Karpas-422 (cell line): ENCODE data around the gene AMOTL1. TPM values are rescaled to one million over a fixed set of nuclear protein-coding genes. Genes with fewer than 3 reads are reported as not detected.

Experiments used
- DNase-seq: peaks from one replicate; pipeline ENCODE4 v3.0.0-alpha.2; 2015
- H2AFZ ChIP-seq: fragments of 200-600 bp; sonication (generic); 2 replicates; pipeline ENCODE4 v1.6.1; 2014; ENCODE audit warnings: antibody characterized with exemption, low read length, mixed read lengths
- H3K27ac ChIP-seq: fragments of 200-600 bp; sonication (generic); 2 replicates; pipeline ENCODE4 v1.5.1; 2014; ENCODE audit warnings: mild to moderate bottlenecking, low read length, moderate library complexity
- H3K27me3 ChIP-seq: fragments of 200-600 bp; sonication (generic); 2 replicates; pipeline ENCODE4 v1.6.1; 2014; ENCODE audit warnings: low read length, mixed read lengths
- H3K36me3 ChIP-seq: fragments of 200-600 bp; sonication (generic); 2 replicates; pipeline ENCODE4 v1.6.1; 2014; ENCODE audit warnings: low read length, mixed read lengths; ENCODE audit not compliant: insufficient read depth
- H3K4me1 ChIP-seq: fragments of 200-600 bp; sonication (generic); 2 replicates; pipeline ENCODE4 v1.6.1; 2014; ENCODE audit warnings: mild to moderate bottlenecking, low read length, mixed read lengths
- H3K4me2 ChIP-seq: fragments of 200-600 bp; sonication (generic); 2 replicates; pipeline ENCODE4 v1.6.1; 2014; ENCODE audit warnings: low read length, low read depth, mild to moderate bottlenecking; ENCODE audit not compliant: poor library complexity, severe bottlenecking
- H3K4me3 ChIP-seq: fragments of 200-600 bp; sonication (generic); 2 replicates; pipeline ENCODE4 v1.5.1; 2014; ENCODE audit warnings: mild to moderate bottlenecking, antibody characterized with exemption, low read length, mixed read lengths
- H3K79me2 ChIP-seq: fragments of 200-600 bp; sonication (generic); 2 replicates; pipeline ENCODE4 v1.6.1; 2014; ENCODE audit warnings: mild to moderate bottlenecking, low read length, mixed read lengths
- H3K9ac ChIP-seq: fragments of 200-600 bp; sonication (generic); 2 replicates; pipeline ENCODE4 v1.6.0; 2014; ENCODE audit warnings: low read length
- H3K9me2 ChIP-seq: fragments of 200-600 bp; sonication (generic), shearing (Covaris generic); replicated peaks from 2 replicates; pipeline ENCODE4 v1.6.0; 2014; ENCODE audit warnings: mild to moderate bottlenecking, low read length, moderate library complexity; ENCODE audit not compliant: insufficient read depth
- H3K9me3 ChIP-seq: fragments of 300-700, 200-600 bp; sonication (generic); 2 replicates; pipeline ENCODE4 v1.6.1; 2014; ENCODE audit warnings: low read length, mixed read lengths
- H4K20me1 ChIP-seq: fragments of 200-600 bp; sonication (generic); 2 replicates; pipeline ENCODE4 v1.6.1; 2014; ENCODE audit warnings: mild to moderate bottlenecking, antibody characterized with exemption, low read length, low read depth; ENCODE audit not compliant: insufficient read depth
- total RNA-seq: library from RNA; depleted of rRNA; stranded (reverse); fragments of >200 nt; shearing (Covaris generic); gene quantifications from 2 replicates; pipeline ENCODE4 v1.2.3, GENCODE V29; 2014; ENCODE audit warnings: low replicate concordance

The AMOTL1 gene
- total RNA-seq, 1 experiment from 2014 or later, result 0.04 TPM

- Histone ChIP-seq H3K9me3 (no peaks in the 10 kb centered on the region), H3K4me1 (no peaks in the 10 kb centered on the region), H3K4me3 (no peak overlapping the region), H4K20me1 (no peaks in the 10 kb centered on the region), H3K27ac (no peak overlapping the region), H3K9me2 (no peaks in the 10 kb centered on the region), H3K36me3 (no peaks in the 10 kb centered on the region), H3K4me2 (no peak overlapping the region), H3K9ac (no peak overlapping the region), H3K79me2 (no peaks in the 10 kb centered on the region), H3K27me3 (no peaks in the 10 kb centered on the region), H2AFZ (no peak overlapping the region)
- no peak for DNase-seq
Measured at GRCh38 chr11:94795476-94796189, 27.5 kb downstream of the AMOTL1 start.

GRCh38 chr11:94796190-94796580 is 28.0 kb downstream of the AMOTL1 start:
- Histone ChIP-seq H3K9me3 (no peaks in the 10 kb centered on the region), H3K4me3 (no peak overlapping the region), H3K9me2 (no peaks in the 10 kb centered on the region), H3K27me3 (no peaks in the 10 kb centered on the region), H3K4me1 (no peaks in the 10 kb centered on the region), H3K36me3 (no peaks in the 10 kb centered on the region), H3K79me2 (no peaks in the 10 kb centered on the region), H2AFZ (no peak overlapping the region), H3K27ac (no peak overlapping the region), H3K9ac (no peak overlapping the region), H3K4me2 (no peak overlapping the region), H4K20me1 (no peaks in the 10 kb centered on the region)
- no peak for DNase-seq

GRCh38 chr11:94796863-94797262 is 28.7 kb downstream of the AMOTL1 start:
- H3K36me3 ChIP-seq, result no peaks in the 10 kb centered on the region
- H4K20me1 ChIP-seq, result no peaks in the 10 kb centered on the region
- no peaks in the 10 kb centered on the region for H3K9me3 ChIP-seq
- H3K27me3 ChIP-seq, result no peaks in the 10 kb centered on the region
- no peaks in the 10 kb centered on the region for H3K79me2 ChIP-seq
- H3K27ac ChIP-seq, result no peak overlapping the region
- H3K9ac ChIP-seq, result no peak overlapping the region
- H2AFZ ChIP-seq, result no peak overlapping the region
- H3K4me3 ChIP-seq, result no peak overlapping the region
- no peak for DNase-seq
- no peaks in the 10 kb centered on the region for H3K4me1 ChIP-seq
- no peak overlapping the region for H3K4me2 ChIP-seq
- no peaks in the 10 kb centered on the region for H3K9me2 ChIP-seq

GRCh38 chr11:94799726-94800125 is 31.6 kb downstream of the AMOTL1 start:
- Histone ChIP-seq H3K36me3 (no peaks in the 10 kb centered on the region), H3K9me3 (no peaks in the 10 kb centered on the region), H3K4me2 (no peak overlapping the region), H4K20me1 (no peaks in the 10 kb centered on the region), H3K9me2 (no peaks in the 10 kb centered on the region), H3K79me2 (no peaks in the 10 kb centered on the region), H3K4me1 (no peaks in the 10 kb centered on the region), H3K9ac (no peak overlapping the region), H2AFZ (no peak overlapping the region), H3K4me3 (no peak overlapping the region), H3K27ac (no peak overlapping the region), H3K27me3 (no peaks in the 10 kb centered on the region; the same call in 1 of the 2 replicates)
- no peak for DNase-seq

- Histone ChIP-seq H3K4me2 (no peak overlapping the region), H3K4me1 (no peaks in the 10 kb centered on the region), H2AFZ (no peak overlapping the region), H3K4me3 (no peak overlapping the region), H3K9me2 (no peaks in the 10 kb centered on the region), H3K79me2 (no peaks in the 10 kb centered on the region), H3K27ac (no peak overlapping the region), H3K9ac (no peak overlapping the region), H3K9me3 (no peaks in the 10 kb centered on the region), H3K36me3 (no peaks in the 10 kb centered on the region), H3K27me3 (no peaks in the 10 kb centered on the region; the same call in 1 of the 2 replicates), H4K20me1 (no peaks in the 10 kb centered on the region)
- no peak for DNase-seq
Measured at GRCh38 chr11:94800414-94800813, 32.3 kb downstream of the AMOTL1 start.

- Histone ChIP-seq H3K79me2 (no peaks in the 10 kb centered on the region), H3K9me3 (no peaks in the 10 kb centered on the region), H3K9me2 (no peaks in the 10 kb centered on the region), H3K4me3 (no peak overlapping the region), H3K4me1 (no peaks in the 10 kb centered on the region), H3K9ac (no peak overlapping the region), H2AFZ (no peak overlapping the region), H3K27me3 (no peaks in the 10 kb centered on the region; the same call in 1 of the 2 replicates), H4K20me1 (no peaks in the 10 kb centered on the region), H3K4me2 (no peak overlapping the region), H3K36me3 (no peaks in the 10 kb centered on the region), H3K27ac (no peak overlapping the region)
- DNase-seq, result no peak
Measured at GRCh38 chr11:94801866-94802460, 33.8 kb downstream of the AMOTL1 start.

GRCh38 chr11:94802501-94802900 is 34.3 kb downstream of the AMOTL1 start:
- H3K9me3 ChIP-seq, result no peaks in the 10 kb centered on the region

GRCh38 chr11:94803491-94803890 is 35.3 kb downstream of the AMOTL1 start:
- Histone ChIP-seq H3K9ac (no peak overlapping the region), H3K4me2 (no peak overlapping the region), H2AFZ (no peak overlapping the region), H3K4me3 (no peak overlapping the region), H3K79me2 (no peaks in the 10 kb centered on the region), H3K27ac (no peak overlapping the region), H3K36me3 (no peaks in the 10 kb centered on the region), H3K9me2 (no peaks in the 10 kb centered on the region), H3K9me3 (no peaks in the 10 kb centered on the region), H4K20me1 (no peaks in the 10 kb centered on the region), H3K4me1 (no peaks in the 10 kb centered on the region), H3K27me3 (no peaks in the 10 kb centered on the region; the same call in 1 of the 2 replicates)
- DNase-seq, result no peak

More at GRCh38 chr11:94802501-94802900, 34.3 kb downstream of the AMOTL1 start:
- Histone ChIP-seq H3K27me3 (no peaks in the 10 kb centered on the region; the same call in 1 of the 2 replicates), H3K9me2 (no peaks in the 10 kb centered on the region), H2AFZ (no peak overlapping the region), H3K4me1 (no peaks in the 10 kb centered on the region), H3K4me3 (no peak overlapping the region), H3K9ac (no peak overlapping the region), H4K20me1 (no peaks in the 10 kb centered on the region), H3K27ac (no peak overlapping the region), H3K79me2 (no peaks in the 10 kb centered on the region), H3K4me2 (no peak overlapping the region), H3K36me3 (no peaks in the 10 kb centered on the region)
- DNase-seq, result no peak
